ENCODE measurements around the gene AUTS2.

The AUTS2 gene

DNA sequence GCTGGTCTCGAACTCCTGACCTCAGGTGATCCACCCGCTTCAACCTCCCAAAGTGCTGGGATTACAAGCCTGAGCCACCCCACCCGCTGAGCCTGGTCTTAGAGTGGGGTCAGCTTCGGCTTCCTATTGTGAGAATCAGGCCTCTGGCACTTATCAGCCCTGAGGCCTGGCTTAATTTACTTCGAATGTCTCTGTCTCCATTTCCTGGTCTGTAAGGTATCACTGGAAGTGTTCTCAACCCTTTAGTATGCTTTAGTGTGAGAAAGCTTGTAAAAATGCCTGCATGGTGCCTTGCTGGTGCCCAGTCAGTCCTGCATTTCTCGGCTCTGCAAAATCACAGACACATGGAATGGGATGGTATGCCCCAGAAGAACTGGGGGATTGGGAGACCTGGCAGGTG, 862.3 kb downstream of the AUTS2 start:
- no peak for DNase-seq (ENCODE audit: low read depth in 2 of 2)

- DNase-seq (ENCODE audit: low read depth in 2 of 2) = no peak
These were observed 865.2 kb downstream of the AUTS2 start for GRCh38 chr7:70463352-70463938.

- no peak for DNase-seq (ENCODE audit: low read depth in 2 of 2)
These were observed 868.6 kb downstream of the AUTS2 start for GRCh38 chr7:70466725-70467364.

GRCh38 chr7:70470746-70471145, 872.5 kb downstream of the AUTS2 start:
- no peak for DNase-seq (ENCODE audit: low read depth in 2 of 2)

GRCh38 chr7:70472601-70473237, 874.4 kb downstream of the AUTS2 start:
- DNase-seq (ENCODE audit: low read depth in 2 of 2) = no peak

DNA sequence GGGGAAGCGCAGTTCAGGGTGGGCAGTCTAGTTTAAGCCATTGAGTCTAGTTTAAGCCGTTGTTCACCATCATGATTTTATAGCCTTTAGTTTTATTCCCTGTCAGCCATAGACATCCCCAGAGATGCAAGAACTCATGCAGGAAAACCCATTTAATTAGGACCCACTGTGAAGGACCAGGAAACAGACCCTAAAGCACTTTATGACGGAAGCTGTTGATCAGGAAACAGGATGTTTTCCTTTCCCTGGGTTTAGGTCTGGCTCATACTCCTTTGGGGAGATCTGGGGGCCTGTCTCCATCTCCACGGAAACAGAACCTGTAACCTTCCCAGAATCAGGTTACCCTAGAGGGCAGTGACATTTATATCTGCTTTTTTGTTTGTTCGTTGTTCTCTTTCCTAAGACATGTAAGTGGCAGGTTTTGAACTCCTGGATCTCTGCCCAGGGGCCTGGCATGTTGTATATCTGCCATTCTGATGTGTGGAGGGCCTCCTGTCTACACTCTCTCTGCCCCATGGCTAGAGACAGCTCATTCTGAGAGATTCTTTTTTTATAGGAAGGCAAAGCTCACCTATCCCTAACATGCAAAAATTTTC, 876.5 kb downstream of the AUTS2 start:
- DNase-seq (ENCODE audit: low read depth in 2 of 2) = no peak

GRCh38 chr7:70477036-70478010, 879.0 kb downstream of the AUTS2 start:
- DNase-seq (ENCODE audit: low read depth in 2 of 2) = no peak

GRCh38 chr7:70479153-70480021, 881.1 kb downstream of the AUTS2 start:
- DNase-seq (ENCODE audit: low read depth in 2 of 2) = no peak

- no peak for DNase-seq (ENCODE audit: low read depth in 2 of 2)
These were observed 882.8 kb downstream of the AUTS2 start for GRCh38 chr7:70480927-70481569.

GRCh38 chr7:70481570-70482123, 883.4 kb downstream of the AUTS2 start:
- DNase-seq (ENCODE audit: low read depth in 2 of 2) = no peak

DNA sequence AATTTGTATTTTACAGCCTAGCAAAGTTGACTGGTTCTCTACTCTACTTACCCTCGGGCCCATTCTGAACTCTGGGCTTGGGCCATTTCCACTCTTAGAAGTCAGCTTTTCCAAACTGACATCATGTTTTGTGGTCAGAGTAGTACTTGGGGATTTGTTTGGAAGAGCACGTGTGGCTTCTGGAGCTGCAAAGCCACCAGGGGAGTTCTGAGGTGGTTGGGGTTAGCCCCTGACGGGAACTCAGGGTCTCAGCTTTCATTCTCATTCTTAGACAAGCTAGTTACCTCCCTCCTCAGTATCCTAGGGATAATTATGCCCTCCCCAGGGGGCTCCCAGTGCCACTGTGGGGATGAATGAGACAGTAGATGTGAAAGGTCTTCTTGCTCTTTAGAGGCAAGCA, 886.0 kb downstream of the AUTS2 start:
- no peak for DNase-seq (ENCODE audit: low read depth in 2 of 2)

DNA sequence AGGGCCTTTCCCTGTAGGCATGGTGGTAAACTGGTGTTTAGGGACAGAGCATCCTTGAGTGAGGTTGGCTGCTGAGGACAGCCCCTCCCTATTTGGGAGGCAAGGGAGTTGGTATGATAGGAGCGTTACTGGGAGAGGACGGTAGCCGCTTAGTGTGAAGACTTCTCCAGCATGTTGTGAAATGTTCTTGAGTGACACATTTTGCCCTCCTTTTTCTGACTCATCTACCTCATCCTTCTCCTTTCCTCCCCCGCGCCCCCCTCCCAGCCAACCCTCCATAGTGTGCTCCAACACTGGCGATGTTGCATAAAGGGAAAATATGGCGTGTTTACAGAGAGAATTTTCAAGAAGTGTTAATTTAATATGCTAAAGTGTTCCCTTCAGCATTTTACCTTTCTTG, 888.7 kb downstream of the AUTS2 start:
- DNase-seq (ENCODE audit: low read depth in 2 of 2) = no peak

- DNase-seq (ENCODE audit: low read depth in 2 of 2) = no peak
These were observed 889.2 kb downstream of the AUTS2 start for GRCh38 chr7:70487428-70487827.

DNA sequence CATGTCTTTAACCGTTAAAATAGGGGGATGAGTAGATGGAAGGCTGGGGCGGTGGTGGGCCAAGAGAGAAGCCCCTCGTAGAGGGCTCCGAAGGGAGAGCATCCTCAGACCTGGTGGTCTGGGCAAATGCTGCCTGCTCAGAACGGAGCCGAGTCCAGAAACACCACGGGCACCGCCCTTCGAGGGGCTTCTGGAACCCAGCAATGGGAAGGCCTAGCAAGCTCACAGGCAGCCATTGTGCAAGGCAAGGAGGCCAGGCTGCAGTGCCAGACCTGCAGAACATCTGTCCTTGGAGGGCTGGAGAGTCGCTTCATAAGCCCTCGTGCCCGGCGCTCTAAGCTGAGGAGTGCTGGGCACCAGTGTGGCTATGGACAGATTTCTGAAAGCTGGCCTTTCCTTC, 889.6 kb downstream of the AUTS2 start:
- DNase-seq (ENCODE audit: low read depth in 2 of 2) = no peak

GRCh38 chr7:70489813-70490212, 891.5 kb downstream of the AUTS2 start:
- DNase-seq (ENCODE audit: low read depth in 2 of 2) = no peak

GRCh38 chr7:70492625-70493024, 894.4 kb downstream of the AUTS2 start:
- DNase-seq (ENCODE audit: low read depth in 2 of 2) = no peak

DNA sequence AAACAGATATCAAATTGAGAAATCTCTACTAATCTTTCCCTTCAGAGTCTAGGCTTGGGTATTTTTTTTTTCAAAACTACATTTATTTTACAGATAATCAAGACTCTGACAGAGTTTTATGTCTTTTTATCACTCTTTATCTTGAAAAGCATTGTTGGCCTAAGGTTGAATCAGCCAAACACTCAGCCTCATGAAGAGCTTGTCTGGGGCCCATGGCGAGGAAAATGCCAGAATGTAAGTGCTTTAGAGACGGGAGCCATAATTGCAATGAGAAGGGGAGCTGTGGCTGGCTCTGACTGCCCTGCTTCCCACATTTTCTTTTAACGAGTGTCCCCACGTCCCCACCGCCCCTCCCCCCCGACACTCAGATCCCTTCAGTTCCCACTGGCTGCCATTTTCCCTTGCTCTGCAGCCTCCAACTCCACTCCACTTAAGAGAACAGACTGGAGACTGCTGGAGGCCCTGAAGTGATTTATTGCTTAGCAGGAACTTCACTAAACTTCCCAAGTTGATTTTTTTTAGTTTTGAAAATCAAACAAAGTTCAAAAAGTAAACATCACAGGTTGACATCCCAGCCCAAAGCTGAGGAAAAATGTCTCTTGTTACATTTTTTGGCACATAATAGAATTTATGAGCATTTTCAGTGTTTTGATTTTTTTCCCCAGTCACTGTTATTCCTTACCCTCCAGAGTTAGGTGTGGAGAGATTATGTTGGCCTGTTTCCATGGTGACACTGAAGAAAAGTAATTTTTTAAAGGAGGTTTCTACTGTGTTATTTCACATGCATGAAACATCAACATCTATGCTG, 896.2 kb downstream of the AUTS2 start:
- no peak for DNase-seq (ENCODE audit: low read depth in 2 of 2)

DNA sequence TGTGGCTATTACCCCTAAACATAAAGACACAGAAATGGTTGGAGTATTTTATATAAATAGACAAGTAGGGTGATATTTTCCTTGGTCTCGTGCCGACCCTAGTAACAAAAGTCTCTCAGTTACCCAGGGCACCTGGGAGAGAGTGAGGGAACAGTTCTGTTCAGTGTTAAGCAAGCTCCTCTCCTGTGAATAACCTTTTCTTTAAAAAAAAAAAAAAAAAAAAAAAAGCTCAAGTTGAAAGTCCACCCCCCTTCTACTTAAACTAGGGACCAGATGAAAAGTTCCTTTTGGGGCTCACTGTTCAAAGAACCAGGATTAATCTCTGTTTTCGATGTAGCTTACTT, 896.7 kb downstream of the AUTS2 start:
- no peak for DNase-seq (ENCODE audit: low read depth in 2 of 2)

- DNase-seq (ENCODE audit: low read depth in 2 of 2) = no peak
These were observed 899.5 kb downstream of the AUTS2 start for GRCh38 chr7:70497793-70498192.
